ENCODE measurements around the gene DOK3.
A peak's percentile ranks its signal among the peaks of the same experiment; 100 is the strongest.
"Not testable (repeated sequence)": the region's sequence is repeated elsewhere in the genome, so short reads cannot be mapped to it uniquely, and the experiment has no call there.

The DOK3 gene

GRCh38 chr5:177535125-177535524 is 25.5 kb upstream of the DOK3 start:
- no peak for DNase-seq (ENCODE audit: low read depth)

- DNase-seq (ENCODE audit: low read depth): not testable (repeated sequence)
These were observed 24.8 kb upstream of the DOK3 start for GRCh38 chr5:177534433-177534832.

- DNase-seq (ENCODE audit: low read depth): no peak
These were observed 21.7 kb upstream of the DOK3 start for GRCh38 chr5:177531209-177531940.

DNA sequence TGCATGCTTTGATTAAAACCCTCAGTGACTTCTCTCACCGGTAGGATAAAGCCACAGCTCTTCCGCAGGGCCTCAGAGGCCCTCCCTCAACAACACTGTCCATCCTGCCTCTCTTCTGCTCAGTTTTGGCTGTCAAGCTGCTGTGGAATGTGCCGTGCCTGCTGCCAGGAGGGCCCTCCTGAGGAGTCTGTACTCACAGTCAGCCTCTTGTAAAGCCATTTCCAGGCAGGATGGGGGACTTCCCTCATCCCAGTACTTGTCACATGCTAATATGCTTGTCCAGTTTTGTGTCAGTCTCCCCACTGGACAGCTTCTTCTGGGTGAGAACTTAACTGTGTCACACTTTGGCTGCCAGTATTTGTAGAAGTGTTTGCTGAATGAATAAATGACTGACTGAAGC is 21.0 kb upstream of the DOK3 start:
- no peak for DNase-seq (ENCODE audit: low read depth)

DNA sequence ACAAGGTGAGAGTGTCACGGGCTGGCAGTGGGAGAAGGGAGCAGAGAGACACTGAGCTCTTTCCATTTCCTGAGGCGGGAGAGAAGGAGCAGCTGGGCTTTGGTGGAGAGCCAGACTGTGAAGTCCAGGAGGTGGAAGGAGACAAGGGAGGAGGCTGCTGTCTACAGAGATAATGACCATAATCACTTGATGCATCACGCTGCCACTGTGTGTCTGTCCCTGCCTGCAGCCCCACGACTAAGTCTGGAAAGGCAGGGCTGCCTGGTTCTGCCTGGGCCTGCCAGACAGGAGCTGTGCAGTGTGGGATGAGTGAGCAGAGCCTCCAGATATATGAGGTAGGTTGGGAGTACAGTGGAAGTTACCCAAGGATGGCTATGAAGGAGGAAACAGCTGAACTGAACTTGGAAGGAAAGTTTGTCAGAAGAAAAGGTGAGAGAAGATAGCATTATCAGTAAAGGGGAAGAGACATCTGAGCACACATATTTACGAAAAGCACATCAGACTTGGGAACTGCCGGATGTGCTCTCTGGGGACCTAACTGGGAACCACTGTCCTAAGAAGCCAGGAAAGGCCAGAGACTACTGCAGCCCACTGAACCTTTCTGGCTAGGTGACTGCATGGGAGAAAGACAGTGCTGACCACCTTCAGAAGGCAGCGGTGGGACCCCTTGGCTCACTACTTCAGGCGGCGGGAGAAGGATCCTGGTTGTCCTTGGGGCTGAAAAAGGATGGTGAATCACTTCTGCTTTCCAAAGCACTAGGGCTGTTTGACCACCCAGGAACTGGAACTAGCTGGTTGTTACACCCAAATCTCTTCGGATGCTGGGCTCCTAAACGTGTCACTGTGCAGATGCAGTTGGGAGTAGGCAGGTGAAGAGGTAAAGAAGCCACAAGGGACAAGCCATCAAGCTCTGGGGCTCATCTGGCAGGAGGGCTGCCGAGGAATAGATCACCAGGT is 19.9 kb upstream of the DOK3 start:
- DNase-seq (ENCODE audit: low read depth): no peak

DNA sequence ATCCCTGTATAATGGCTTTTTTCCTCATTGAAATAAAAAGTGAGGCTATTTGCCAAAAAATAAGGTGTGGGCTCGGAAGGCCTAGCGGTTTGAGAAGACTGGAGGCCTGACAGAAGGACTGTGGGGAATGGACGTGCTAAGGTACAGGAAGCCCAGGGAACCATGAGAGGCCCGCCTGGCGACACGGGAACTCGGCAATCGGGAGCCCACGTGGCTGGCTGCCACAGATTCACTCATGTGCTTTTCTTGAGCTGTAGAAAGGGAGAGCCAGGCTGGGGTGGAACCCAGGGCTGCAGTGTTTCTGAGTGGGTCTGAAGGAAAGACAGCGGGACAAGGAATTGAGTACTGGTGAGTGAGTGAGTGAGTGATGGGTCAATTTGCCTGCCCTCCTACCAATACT is 19.0 kb upstream of the DOK3 start:
- DNase-seq (ENCODE audit: low read depth): no peak

- no peak for DNase-seq (ENCODE audit: low read depth)
These were observed 18.0 kb upstream of the DOK3 start for GRCh38 chr5:177527595-177527994.

GRCh38 chr5:177526791-177527190 is 17.2 kb upstream of the DOK3 start:
- DNase-seq (ENCODE audit: low read depth): no peak

DNA sequence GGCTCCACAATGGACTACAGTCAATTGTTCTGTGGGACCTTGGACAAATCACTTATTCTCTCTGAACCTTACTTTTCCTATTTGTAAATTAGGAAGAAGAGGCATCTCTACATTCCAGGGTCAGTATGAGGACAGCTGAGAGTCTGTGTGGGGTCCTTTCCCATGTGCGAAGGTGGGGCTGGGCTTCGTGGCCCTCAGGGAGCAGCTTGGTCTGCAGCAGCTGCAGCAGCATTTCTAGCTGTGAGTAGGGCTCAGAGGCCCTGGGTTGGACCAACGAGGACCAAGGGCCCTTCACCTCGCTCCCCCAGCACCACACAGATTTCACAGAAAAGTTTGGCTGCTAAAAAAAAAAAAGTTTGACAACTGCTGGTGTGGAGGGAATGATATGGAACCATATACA is 16.6 kb upstream of the DOK3 start:
- no peak for DNase-seq (ENCODE audit: low read depth)

GRCh38 chr5:177524941-177525655 is 15.5 kb upstream of the DOK3 start:
- no peak for DNase-seq (ENCODE audit: low read depth)

DNA sequence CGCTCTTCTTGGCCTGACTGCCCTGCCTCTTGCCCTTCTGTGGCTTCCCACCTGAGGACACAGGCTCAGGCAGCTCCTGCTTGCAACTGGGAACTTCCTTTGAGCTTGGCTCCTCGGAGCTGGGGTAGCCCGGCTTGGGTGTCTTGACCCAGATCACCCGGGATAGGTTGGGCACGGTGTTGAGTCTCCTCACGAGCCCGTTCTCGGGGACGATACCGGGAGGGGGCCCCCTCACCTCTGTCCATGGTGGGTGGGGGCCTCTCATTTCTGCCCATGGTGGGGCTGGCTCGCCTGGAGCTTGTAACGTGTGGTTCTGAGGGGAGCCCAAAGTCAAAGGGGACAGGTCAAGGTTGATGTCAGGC is 14.9 kb upstream of the DOK3 start:
- DNase-seq (ENCODE audit: low read depth): no peak

GRCh38 chr5:177523711-177524538 is 14.3 kb upstream of the DOK3 start:
- DNase-seq (ENCODE audit: low read depth): no peak

GRCh38 chr5:177520916-177521513 is 11.4 kb upstream of the DOK3 start:
- no peak for DNase-seq (ENCODE audit: low read depth)

DNA sequence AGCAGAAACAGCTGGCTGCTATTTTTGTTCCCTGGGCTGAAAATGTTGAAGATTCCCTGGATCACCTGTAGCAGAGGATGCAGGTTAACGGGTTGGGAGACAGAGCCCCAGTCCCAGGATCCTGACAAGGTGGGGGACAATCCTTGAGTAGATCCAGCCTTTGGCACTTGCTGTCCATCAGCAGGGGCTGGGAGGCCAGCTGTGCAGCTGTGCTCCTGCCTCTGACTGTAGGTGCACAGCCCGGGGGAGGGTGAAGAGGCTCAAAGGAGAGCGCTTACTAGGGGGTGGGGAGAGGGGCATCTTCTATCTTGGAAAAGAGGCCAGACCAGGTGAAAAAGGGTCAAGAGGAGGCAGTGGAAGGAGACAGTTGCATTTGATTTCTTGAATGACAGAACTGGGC is 10.6 kb upstream of the DOK3 start:
- no peak for DNase-seq (ENCODE audit: low read depth)

DNA sequence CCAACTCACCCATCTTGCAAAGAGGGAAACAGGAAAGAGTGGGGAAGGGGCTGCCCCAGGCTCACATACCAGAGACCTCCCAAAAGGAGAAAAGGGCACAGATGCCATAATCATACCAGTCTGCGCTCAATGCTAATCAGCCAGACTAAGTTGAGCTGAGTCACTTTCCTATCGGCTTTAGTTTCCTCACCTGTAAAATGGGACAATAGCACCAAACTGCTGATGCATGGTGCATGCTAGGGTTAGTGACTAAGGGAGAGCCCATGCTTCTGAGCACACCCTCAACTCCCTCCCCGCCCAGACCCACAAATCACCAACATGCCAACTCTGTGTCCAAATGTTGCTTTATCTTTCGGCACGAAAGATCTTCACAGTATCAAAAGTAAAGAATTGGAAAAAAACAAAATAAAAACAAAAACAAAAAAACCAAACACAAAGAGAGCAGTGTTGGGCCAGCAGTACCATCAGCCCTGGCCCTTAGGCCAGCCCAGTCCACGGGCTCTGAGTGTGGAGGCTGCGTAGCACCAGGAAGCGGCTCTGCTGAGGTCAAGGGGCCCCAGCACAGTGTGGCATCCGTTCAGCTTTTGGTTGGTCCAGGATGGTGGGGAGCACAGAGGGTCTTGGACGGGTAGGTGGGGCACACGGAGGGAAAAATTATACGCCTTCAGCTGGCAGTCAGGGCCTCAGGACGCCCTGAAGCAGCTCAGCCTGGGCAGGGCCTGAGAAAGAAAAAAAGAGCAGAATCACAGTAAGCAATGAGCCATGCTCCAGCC is 10.0 kb upstream of the DOK3 start:
- DNase-seq (ENCODE audit: low read depth): no peak

DNA sequence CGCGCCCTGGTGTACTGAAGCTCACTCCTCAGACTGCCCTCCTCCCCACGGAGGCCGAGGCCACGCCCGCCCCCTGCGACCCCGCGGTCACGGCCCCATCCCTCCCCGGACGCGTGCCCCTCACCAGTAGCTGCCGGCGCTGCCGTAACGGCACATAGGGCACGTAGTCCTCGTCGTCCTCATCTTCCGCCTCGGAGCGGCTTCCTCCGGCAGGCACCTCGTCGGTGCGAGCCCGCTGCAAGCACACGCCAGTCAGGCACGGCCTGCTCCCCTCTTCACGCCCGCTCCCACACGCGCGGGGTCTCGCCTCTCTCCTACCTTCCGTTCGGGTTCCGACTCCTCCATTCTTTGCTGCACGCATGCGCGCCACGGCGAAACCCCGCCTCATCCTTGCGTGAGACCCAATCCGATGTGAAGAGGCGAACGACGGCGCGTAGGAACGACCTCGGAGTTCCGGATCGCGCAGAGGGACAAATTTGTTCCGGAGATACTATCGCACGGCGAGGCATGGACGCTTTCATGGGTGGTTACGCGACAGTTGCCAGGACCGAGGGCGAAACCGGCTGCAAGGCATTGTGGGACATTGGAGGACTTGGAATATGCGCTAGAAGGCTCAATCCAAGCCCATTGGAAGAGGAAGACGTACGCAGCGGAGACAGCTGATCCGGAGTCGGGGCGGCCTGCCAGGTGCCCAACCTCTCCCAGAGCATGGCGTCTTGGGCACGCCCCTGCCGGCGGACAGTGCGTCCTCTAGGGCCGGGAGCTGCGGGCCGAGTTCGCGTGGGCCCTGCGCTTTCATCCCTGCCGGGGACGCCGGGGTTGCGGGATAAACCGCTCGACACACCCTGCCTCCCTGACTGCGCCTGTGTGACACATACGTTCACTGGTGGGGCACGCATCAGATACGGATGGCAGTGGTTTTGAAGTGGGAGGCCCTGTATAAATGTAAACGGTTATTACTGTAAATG is 7.3 kb upstream of the DOK3 start, which contains the start of gene DDX41:
TSS of gene DDX41 (minus strand) at position 361 of the 968 bp plus-strand sequence. CDS start at position 345, 16 bp downstream.
- DNase-seq (ENCODE audit: low read depth): peak; percentile 100

GRCh38 chr5:177515580-177515979 is 6.0 kb upstream of the DOK3 start:
- DNase-seq (ENCODE audit: low read depth): no peak

- no peak for DNase-seq (ENCODE audit: low read depth)
These were observed 4.9 kb upstream of the DOK3 start for GRCh38 chr5:177514541-177514940.

- no peak for DNase-seq (ENCODE audit: low read depth)
These were observed 3.9 kb upstream of the DOK3 start for GRCh38 chr5:177513500-177513899.
